Medulla oblongata (tissue), 1 donor: ENCODE measurements around the gene CENPP.
A peak's percentile ranks its signal among the peaks of the same experiment; 100 is the strongest.

Source experiments
- DNase-seq: peaks from one replicate; pipeline ENCODE4 v3.0.0-alpha.2; 2015; ENCODE audit errors: extremely low spot score

Gene CENPP

DNA sequence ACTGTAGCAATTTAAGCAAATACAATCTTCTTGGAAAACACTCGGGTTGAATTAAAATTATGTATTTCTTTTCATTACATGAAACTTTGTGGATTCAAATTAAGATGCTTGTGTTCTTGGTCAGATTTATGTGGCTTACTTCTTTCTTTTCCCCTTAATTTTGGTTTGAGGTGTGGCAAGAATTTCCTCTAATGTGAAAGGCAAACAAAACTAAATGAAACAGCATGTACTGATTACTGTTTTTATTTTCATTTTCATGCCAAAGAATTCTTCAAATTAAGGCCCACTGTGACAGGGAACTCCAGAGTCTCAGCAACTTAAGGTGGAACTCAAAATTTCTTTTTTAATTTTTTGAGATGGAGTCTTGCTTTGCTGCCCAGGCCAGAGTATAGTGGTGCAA, 98.6 kb downstream of the CENPP start, which contains the start of gene OMD:
Gene OMD (minus strand): TSS at position 132 of the 400 bp plus-strand sequence. CDS start 6,913 bp downstream, outside the sequence.
- no peak for DNase-seq

DNA sequence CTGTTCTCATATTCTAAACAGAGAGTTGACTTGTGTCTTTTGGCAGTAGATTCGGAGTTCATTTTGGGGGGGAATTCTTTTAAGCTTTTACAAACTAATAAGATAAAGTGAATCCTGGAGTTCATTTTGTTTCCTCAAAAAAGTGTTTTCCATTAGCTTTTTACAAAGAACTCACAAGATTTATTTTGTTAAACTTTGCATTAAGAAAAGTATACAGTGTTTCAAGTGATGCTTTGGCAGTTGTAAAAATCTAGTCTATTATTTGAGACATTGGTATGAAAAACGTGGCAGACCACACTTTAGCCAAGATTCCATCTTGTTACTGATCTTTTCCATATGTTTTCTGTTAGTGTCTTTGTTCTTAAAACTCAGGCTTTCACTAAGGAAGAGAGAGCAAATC, 99.7 kb downstream of the CENPP start:
- no peak for DNase-seq

- no peak for DNase-seq
Observed at GRCh38 chr9:92426501-92427145, 100.9 kb downstream of the CENPP start.

- no peak for DNase-seq
Observed at GRCh38 chr9:92429836-92430235, 104.1 kb downstream of the CENPP start.

GRCh38 chr9:92432350-92432749, 106.6 kb downstream of the CENPP start:
- no peak for DNase-seq

- DNase-seq = no peak
Observed at GRCh38 chr9:92432972-92433548, 107.3 kb downstream of the CENPP start.

DNA sequence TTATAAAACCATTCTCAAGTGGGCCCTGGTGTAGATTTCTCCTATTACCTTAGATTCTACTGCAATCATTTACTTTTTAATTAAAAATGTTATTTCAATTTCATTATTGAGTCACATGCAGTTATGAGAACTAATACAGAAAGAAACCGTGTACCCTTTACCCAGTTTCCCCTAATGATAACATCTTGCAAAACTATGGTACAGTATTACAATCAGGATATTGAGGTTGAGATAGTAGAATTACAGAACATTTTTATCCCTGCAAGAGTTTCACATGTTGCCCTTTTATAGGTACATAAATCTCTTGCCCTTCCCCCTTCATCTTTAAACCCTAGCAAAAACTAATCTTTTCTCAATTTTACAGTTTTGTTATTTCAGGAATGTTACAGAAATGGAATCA, 109.5 kb downstream of the CENPP start:
- no peak for DNase-seq

DNA sequence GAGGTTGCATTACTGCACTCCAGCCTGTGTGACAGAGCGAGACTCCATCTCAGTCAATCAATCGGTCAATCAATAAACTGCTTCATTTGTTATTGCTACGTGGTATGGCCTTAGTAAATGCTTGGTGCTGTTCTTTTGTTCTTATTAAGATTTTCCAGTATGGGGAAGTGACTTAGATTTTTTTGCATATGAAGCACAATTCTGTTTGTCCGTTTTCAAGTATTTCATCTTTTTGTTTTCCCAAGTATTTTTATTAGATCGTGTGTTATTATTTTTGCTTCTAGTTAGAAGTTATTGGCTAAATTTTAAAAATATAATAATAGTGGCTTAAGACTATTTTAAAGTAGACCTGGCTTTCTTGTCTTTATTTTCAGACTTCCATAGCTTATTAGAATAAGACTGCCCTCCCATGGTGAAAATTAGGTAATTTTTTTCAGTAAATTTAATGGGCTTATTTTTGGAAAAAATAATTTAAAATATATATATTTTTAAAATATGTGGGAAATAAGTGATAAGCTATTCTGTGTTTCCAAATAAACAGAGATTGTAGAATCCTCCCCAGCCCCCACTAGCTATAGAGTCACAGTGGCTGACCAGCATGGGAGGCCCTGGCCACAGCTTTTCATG, 113.3 kb downstream of the CENPP start:
- peak; percentile 21 for DNase-seq

DNA sequence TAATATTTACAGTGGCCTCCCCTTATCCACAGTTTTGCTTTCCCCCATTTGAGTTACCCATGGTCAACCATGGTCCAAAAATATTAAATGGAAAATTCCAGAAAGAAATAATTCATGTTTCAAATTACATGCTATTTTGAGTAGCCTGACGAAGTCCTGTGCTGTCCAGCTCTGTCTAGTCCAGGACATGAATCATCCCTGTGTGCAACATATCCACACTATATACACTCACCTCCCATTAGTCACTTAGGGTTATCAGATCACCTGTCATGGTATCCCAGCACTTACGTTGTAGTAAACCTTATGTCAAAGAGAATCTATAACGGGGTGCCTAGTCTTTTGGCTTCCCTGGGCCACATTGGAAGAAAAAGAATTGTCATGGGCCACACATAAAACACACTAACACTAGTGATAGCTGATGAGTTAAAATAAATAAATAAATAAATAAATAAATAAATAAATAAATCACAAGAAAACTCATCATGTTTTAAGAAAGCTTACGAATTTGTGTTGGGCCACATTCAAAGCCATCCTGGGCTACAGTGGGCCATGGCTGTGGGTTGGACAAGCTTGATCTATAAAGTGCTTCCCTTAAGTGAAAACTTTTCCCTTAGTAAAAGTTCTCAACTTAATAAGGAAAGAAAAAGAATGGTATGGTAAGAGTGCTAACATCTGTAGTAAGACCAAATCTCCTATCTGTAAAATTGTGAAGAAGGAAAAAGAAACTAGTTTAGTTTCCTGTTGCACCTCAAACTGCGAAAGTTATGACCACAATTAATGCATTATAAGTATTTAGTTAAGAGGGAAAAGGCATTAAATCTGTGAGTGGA, 114.4 kb downstream of the CENPP start:
- no peak for DNase-seq

DNA sequence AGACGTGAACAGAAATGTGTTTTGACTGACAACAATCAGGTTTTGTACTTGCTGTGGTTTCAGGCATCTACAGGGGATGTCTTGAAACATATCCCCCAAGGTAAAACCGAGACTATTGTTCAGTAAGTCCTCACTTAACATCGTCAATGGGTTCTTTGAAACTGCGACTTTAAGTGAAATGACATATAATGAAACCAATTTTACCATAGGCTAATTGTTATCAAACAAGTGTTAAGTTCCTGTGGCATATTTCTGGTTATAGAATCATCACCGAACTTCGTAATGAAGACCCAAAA, 114.9 kb downstream of the CENPP start:
- DNase-seq = no peak

- DNase-seq = no peak
Observed at GRCh38 chr9:92444841-92445240, 119.1 kb downstream of the CENPP start.

- no peak for DNase-seq
Observed at GRCh38 chr9:92446536-92446935, 120.8 kb downstream of the CENPP start.

DNA sequence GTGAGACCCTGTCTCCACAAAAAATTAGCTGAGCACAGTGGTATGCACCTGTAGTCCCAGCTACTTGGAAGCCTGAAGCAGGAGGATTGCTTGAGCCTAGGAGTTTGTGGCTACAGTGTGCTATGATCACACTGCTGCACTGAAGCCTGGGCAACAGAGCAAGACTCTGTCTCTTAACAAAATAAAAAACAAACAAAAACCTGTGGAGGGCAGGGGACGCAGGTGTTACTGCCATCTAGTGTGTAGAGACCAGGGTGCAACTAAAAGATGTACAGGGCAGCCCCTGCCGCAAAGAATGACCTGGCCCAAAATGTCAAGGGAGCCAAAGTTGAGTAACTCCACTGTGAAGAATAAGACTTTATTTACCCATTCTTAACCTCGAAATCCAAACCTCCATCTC, 129.5 kb downstream of the CENPP start:
- DNase-seq = no peak

DNA sequence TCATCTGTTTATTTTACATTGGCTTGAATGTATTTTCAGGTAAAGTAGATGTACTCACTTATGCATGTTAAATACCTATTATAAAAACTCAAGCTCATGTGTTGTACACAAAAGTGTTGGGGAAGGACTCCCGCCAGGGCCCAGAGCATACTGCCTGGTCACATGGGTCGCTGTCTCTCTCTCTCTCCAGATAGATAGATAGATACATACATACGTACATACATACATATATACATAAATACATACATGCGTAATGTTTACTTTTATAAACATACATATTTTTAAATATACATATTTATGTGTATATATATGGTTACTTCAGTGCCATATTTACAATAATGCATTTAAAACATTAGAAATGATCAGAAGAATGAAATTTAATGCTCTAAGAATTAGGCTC, 131.8 kb downstream of the CENPP start:
- no peak for DNase-seq

DNA sequence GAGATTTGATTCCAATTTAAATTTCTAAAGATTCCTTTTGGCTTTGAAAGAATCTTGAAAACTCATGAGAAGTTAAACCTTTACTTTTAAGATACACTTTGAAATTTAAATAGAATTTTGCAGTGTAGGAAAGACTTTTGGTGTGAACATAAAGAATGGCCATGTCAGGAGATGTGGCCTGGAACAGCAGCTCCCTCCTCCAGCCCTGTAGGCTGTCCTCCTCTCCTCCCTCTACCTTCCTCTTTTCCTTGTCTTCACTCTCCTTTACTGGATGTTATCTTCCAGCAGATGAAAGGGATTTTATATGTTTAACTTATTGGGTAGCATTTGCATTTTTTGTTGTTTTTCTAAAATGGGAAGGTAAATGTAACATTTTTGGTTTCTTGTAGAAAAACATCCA, 137.6 kb downstream of the CENPP start:
- no peak for DNase-seq

DNA sequence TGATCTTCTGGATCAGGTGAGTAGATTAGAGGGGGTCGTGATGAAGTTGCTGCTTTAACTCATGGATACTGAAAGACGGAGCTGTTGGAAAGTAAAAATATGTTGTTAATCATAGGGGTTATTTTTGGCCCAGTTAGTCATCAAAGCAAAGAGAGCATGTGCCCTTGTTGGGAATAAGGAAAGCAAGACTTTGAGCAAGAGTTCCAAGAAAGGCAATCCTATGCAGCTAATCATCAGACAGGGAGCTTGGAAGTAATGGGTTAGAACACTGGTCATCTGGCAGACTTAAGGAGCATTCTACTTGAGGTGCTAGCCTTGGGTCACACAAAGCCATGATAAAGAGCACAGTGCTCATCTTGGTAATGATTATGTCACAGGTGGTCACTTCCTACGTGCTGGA, 138.2 kb downstream of the CENPP start:
- DNase-seq = no peak

- no peak for DNase-seq
Observed at GRCh38 chr9:92467041-92467440, 141.3 kb downstream of the CENPP start.

DNA sequence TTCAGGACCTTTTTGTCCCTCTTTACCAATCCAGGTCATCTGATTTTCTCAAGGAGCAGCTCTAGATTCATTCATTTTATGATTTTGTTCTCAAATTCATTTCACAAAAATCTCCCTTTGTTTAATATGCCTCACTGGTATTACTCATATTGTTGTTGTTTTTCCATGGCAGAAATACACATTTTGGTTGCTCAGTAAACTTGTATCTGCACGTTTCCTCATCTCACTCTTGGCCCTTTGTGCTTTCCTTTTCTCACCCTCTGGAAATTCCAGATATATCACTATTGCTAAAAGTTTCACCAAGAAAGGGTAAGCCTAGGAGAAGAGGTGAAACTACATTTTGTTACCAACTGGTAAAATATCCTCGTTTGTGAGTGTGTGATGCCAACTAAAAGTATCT, 141.8 kb downstream of the CENPP start:
- no peak for DNase-seq

GRCh38 chr9:92468206-92468605, 142.5 kb downstream of the CENPP start:
- peak; percentile 51 for DNase-seq

DNA sequence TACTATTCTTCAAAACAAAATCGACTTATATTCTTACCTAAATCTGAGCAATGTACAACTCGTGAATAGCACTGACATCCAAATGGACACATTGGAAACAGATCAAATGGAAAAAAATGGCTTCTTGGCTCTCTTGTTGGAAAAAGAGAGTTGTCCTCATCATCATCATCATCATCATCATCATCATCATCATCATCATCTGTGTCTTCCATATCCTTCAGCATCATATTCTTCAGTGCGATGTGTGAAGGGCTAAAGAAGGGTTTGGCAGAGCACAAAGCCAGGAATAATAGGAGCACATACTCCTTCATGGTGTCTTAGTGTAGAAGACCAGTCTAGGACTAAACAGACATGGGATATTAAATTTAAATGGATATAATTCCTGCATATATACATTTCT, 148.8 kb downstream of the CENPP start:
- no peak for DNase-seq

GRCh38 chr9:92476962-92477361, 151.2 kb downstream of the CENPP start:
- DNase-seq = no peak

GRCh38 chr9:92478783-92479182, 153.0 kb downstream of the CENPP start:
- no peak for DNase-seq

DNA sequence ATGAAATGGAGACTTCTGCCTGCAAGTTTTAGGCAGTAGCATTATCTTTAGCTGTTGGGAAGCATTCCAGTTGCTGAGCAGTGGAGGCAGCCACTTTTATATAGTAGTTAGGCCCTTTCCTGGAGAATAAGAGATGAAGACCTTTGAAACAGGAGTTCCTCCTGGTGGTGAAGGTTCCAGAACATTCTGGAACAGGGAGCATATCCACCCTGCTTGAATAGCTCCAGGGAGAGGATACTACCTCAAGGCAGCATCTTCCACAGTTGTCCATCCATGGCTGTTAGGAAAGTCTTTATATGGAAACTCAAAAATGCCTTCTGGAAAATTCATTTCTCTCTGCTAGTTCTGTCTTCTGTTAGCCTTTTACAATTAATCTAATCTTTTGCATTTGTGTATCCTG, 153.6 kb downstream of the CENPP start:
- no peak for DNase-seq
